GM19372 (cell line): ENCODE results near the gene BTNL8.
A peak's percentile ranks its signal among the peaks of the same experiment; 100 is the strongest.

Experiments used
- ATAC-seq: cut with Tn5 transposase; IDR thresholded peaks from one replicate; pipeline ENCODE4 v1.9.1; 2021; ENCODE audit warnings: mild to moderate bottlenecking, low read depth, moderate library complexity; ENCODE audit not compliant: unreplicated experiment

The BTNL8 gene

GRCh38 chr5:180898621-180899246, at the start of gene BTNL8:
Gene BTNL8, plus strand, starts transcription at chr5:180899159. Its CDS starts 152 bp downstream, at chr5:180899311.
- no peak for ATAC-seq

- ATAC-seq: no peak
These were observed 49.1 kb upstream of the BTNL8 start for GRCh38 chr5:180849827-180850226.

GRCh38 chr5:180850434-180851078, 48.4 kb upstream of the BTNL8 start:
- no peak for ATAC-seq

GRCh38 chr5:180852495-180852894, 46.5 kb upstream of the BTNL8 start:
- no peak for ATAC-seq

GRCh38 chr5:180853121-180853847, 45.7 kb upstream of the BTNL8 start:
- no peak for ATAC-seq

GRCh38 chr5:180853848-180854176, 45.1 kb upstream of the BTNL8 start:
- no peak for ATAC-seq

- no peak for ATAC-seq
These were observed 40.4 kb upstream of the BTNL8 start for GRCh38 chr5:180858586-180858985.

- peak; percentile 41 for ATAC-seq
These were observed 38.6 kb upstream of the BTNL8 start for GRCh38 chr5:180860273-180860886.

- peak; percentile 85 for ATAC-seq
These were observed 37.8 kb upstream of the BTNL8 start, which contains the start of gene ZFP62 for GRCh38 chr5:180860887-180861822. Gene ZFP62, minus strand, starts transcription at chr5:180861276. Its CDS starts 57 bp downstream, at chr5:180861219.

GRCh38 chr5:180862645-180863044, 36.3 kb upstream of the BTNL8 start:
- no peak for ATAC-seq

GRCh38 chr5:180865981-180866695, 32.8 kb upstream of the BTNL8 start:
- ATAC-seq: no peak

- ATAC-seq: no peak
These were observed 32.0 kb upstream of the BTNL8 start for GRCh38 chr5:180866985-180867384.

- no peak for ATAC-seq
These were observed 30.0 kb upstream of the BTNL8 start for GRCh38 chr5:180868960-180869359.

- ATAC-seq: no peak
These were observed 29.4 kb upstream of the BTNL8 start for GRCh38 chr5:180869587-180869986.

GRCh38 chr5:180870276-180871068, 28.5 kb upstream of the BTNL8 start:
- no peak for ATAC-seq

GRCh38 chr5:180872419-180872818, 26.5 kb upstream of the BTNL8 start:
- no peak for ATAC-seq

GRCh38 chr5:180873615-180874520, 25.1 kb upstream of the BTNL8 start:
- ATAC-seq: no peak
